Caco-2 (cell line): ENCODE results near the gene CPSF4. TPM values are rescaled to one million over a fixed set of nuclear protein-coding genes. Genes with fewer than 3 reads are reported as not detected.

Source experiments
- BruUV-seq: library from RNA; stranded (reverse); fragments of 400-500 nt; replicated peaks from 2 replicates; lab custom pipeline; 2021; lab: Mats Ljungman, UMichigan
- CTCF ChIA-PET: fragments of 300-600 bp; sonication (Branson Sonifier 250); formaldehyde crosslinking; loops from one replicate; lab custom pipeline; 2022; ENCODE audit warnings: antibody characterized with exemption; lab: Charles Lee
- POLR2A ChIA-PET: fragments of 300-600 bp; sonication (Branson Sonifier 250); formaldehyde crosslinking; loops from one replicate; lab custom pipeline; 2022; ENCODE audit warnings: antibody characterized with exemption; lab: Charles Lee
- DNase-seq, 2 experiments: peaks; one replicate each; pipeline versions ENCODE4 v3.0.0 to v3.0.0-alpha.2; 2020 to 2022
- H3K27me3 ChIP-seq: replicated peaks from 2 replicates; pipeline ENCODE4 v1.6.0; 2011; ENCODE audit warnings: low read length; ENCODE audit not compliant: control insufficient read depth, insufficient read depth
- H3K36me3 ChIP-seq: 2 replicates; pipeline ENCODE4 v1.5.1; 2011; ENCODE audit warnings: low read length; ENCODE audit not compliant: control insufficient read depth, insufficient read depth
- H3K4me1 ChIP-seq: fragments of 250-450 bp; sonication (Bioruptor Pico); 2 replicates; pipeline ENCODE4 v1.5.1; 2020; ENCODE audit warnings: mild to moderate bottlenecking
- H3K4me3 ChIP-seq: 2 replicates; pipeline ENCODE4 v1.5.1; 2011; ENCODE audit warnings: low read depth, mild to moderate bottlenecking, control low read depth, low read length
- H3K9me3 ChIP-seq: fragments of 250-450 bp; sonication (Bioruptor Pico); 2 replicates; pipeline ENCODE4 v1.5.1; 2020; ENCODE audit warnings: mild to moderate bottlenecking, moderate library complexity
- H3K27ac Mint-ChIP-seq: one replicate; pipeline ENCODE4 v1.8.0; 2022; ENCODE audit warnings: mixed read lengths; ENCODE audit not compliant: unreplicated experiment
- H3K27me3 Mint-ChIP-seq: one replicate; pipeline ENCODE4 v1.8.0; 2022; ENCODE audit warnings: mixed read lengths; ENCODE audit not compliant: insufficient read depth, unreplicated experiment
- H3K36me3 Mint-ChIP-seq: one replicate; pipeline ENCODE4 v1.8.0; 2022; ENCODE audit warnings: mild to moderate bottlenecking, mixed read lengths; ENCODE audit not compliant: insufficient read depth, unreplicated experiment
- H3K4me1 Mint-ChIP-seq: one replicate; pipeline ENCODE4 v1.8.0; 2022; ENCODE audit warnings: low read depth, mixed read lengths; ENCODE audit not compliant: unreplicated experiment
- H3K4me3 Mint-ChIP-seq: one replicate; pipeline ENCODE4 v1.8.0; 2022; ENCODE audit warnings: mild to moderate bottlenecking, moderate library complexity, mixed read lengths; ENCODE audit not compliant: unreplicated experiment
- H3K9me3 Mint-ChIP-seq: one replicate; pipeline ENCODE4 v1.8.0; 2022; ENCODE audit warnings: mixed read lengths; ENCODE audit not compliant: unreplicated experiment
- intact Hi-C: fragments of 100-400 bp; cut with micrococcal nuclease; formaldehyde crosslinking; loops from one replicate; pipeline ENCODE4 v1.10.0; 2022; ENCODE audit not compliant: unreplicated experiment
- total RNA-seq: library from RNA; stranded (reverse); gene quantifications from 2 replicates; pipeline ENCODE4 v1.2.3, GENCODE V29; 2022
- TF ChIP-seq, protein P1 (sequence below), 2 experiments: fragments of 200-600 bp in 1 of 2; IDR thresholded peaks; 1 replicate in 1 of 2; 2 replicates in 1 of 2; pipeline versions ENCODE4 v1.5.1 to v1.8.0; 2011 to 2022; ENCODE audit warnings: antibody characterized with exemption in 1 of 2, control low read depth in 1 of 2, inconsistent platforms in 1 of 2, low read depth in 1 of 2, low read length in 1 of 2, mild to moderate bottlenecking in 1 of 2, moderate library complexity in 1 of 2; ENCODE audit not compliant: insufficient read depth in 1 of 2, severe bottlenecking in 1 of 2, unreplicated experiment in 1 of 2

The CPSF4 gene
- total RNA-seq, 1 experiment from 2014 or later, result 158 TPM

DNA sequence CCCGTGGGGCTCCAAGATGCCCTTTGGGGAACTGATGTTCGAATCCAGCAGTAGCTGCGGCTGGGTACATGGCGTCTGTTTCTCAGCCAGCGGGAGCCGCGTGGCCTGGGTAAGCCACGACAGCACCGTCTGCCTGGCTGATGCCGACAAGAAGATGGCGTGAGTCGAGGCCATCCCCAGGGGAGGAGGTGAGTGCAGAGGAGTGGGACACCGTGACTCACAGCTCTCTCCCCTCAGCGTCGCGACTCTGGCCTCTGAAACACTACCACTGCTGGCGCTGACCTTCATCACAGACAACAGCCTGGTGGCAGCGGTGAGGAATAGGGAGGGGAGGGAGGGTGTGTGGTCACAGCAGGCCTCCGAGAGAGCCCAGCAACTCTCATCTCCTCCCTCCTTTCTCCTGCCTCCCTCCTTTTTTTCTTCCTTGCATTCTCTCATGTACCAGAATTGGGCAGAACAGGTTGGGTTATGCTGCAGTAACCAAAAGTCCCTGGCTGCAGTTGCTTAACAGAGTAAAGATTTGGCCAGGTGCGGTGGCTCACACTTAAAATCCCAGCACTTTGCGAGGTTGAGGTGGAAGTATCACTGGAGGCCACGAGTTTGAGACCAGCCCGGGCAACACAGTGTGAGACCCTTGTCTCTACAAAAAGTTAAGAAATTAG lies 47.7 kb upstream of the CPSF4 start:
- ChIA-PET CTCF (interaction anchor here (0.6 kb wide), 1 partner anchor 60 kb away, joined by 9 read pairs; no protein-coding TSS in a partner anchor), POLR2A (no interaction called here)
- Histone ChIP-seq H3K36me3 (peaks cover 6% of the 10 kb centered on the region), H3K4me3 (no peak overlapping the region), H3K27me3 (no peaks in the 10 kb centered on the region), H3K4me1 (no peaks in the 10 kb centered on the region), H3K9me3 (no peaks in the 10 kb centered on the region)
- TF ChIP-seq, protein P1, sequence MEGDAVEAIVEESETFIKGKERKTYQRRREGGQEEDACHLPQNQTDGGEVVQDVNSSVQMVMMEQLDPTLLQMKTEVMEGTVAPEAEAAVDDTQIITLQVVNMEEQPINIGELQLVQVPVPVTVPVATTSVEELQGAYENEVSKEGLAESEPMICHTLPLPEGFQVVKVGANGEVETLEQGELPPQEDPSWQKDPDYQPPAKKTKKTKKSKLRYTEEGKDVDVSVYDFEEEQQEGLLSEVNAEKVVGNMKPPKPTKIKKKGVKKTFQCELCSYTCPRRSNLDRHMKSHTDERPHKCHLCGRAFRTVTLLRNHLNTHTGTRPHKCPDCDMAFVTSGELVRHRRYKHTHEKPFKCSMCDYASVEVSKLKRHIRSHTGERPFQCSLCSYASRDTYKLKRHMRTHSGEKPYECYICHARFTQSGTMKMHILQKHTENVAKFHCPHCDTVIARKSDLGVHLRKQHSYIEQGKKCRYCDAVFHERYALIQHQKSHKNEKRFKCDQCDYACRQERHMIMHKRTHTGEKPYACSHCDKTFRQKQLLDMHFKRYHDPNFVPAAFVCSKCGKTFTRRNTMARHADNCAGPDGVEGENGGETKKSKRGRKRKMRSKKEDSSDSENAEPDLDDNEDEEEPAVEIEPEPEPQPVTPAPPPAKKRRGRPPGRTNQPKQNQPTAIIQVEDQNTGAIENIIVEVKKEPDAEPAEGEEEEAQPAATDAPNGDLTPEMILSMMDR (IDR thresholded peaks at IDR 0.05; ENCODE audit: insufficient read depth in 1 of 2, low read depth in 1 of 2, low read length in 1 of 2, severe bottlenecking in 1 of 2, unreplicated experiment in 1 of 2), result no peak
- Mint-ChIP-seq H3K9me3 (no peaks in the 10 kb centered on the region), H3K27me3 (no peaks in the 10 kb centered on the region), H3K27ac (no peak overlapping the region), H3K36me3 (peaks cover 100% of the 10 kb centered on the region), H3K4me1 (no peaks in the 10 kb centered on the region), H3K4me3 (no peak overlapping the region)
- no TSS peak for BruUV-seq
- intact Hi-C loops, result no loop called here
- DNase-seq, result no peak

GRCh38 chr7:99392046-99392445 lies 46.7 kb upstream of the CPSF4 start:
- Mint-ChIP-seq H3K9me3 (no peaks in the 10 kb centered on the region), H3K4me3 (no peak overlapping the region), H3K27me3 (no peaks in the 10 kb centered on the region), H3K4me1 (no peaks in the 10 kb centered on the region), H3K36me3 (peaks cover 100% of the 10 kb centered on the region), H3K27ac (no peak overlapping the region)
- no peaks in the 10 kb centered on the region for H3K4me1 ChIP-seq
- no peaks in the 10 kb centered on the region for H3K9me3 ChIP-seq
- no peak overlapping the region for H3K4me3 ChIP-seq
- TF ChIP-seq, protein P1 (IDR thresholded peaks at IDR 0.05; ENCODE audit: insufficient read depth in 1 of 2, low read depth in 1 of 2, low read length in 1 of 2, severe bottlenecking in 1 of 2, unreplicated experiment in 1 of 2), result no peak
- no TSS peak for BruUV-seq
- H3K36me3 ChIP-seq, result peaks cover 6% of the 10 kb centered on the region
- intact Hi-C loops, result no loop called here
- ChIA-PET POLR2A (no interaction called here), CTCF (no interaction called here)
- H3K27me3 ChIP-seq, result no peaks in the 10 kb centered on the region
- DNase-seq, result no peak

DNA sequence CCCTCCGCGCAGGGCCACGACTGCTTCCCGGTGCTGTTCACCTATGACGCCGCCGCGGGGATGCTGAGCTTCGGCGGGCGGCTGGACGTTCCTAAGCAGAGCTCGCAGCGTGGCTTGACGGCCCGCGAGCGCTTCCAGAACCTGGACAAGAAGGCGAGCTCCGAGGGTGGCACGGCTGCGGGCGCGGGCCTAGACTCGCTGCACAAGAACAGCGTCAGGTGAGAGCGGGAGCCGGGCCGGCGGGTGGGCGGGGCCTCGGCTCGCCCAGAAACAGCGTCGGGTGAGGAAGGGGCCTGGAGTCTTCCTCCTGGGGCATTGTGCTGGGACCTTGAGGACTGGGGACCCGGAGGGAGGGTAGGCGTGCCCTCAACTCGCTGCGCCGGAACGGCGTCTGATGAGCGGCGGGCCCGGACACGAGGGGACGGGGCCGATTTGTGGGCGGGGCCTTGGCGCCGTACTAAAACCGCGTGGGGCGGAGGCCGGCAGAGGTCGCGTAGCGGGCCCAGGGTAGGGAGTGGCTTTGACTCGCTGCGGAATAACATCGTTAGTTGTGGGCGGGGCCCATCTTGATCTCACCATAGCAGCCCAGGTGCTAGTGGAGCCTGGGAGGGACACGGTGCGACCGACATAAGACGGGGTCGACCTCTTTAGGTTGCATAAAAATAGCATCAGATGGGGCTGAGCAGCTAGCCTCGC lies 45.9 kb upstream of the CPSF4 start:
- peaks cover under 1% of the 10 kb centered on the region for H3K4me1 Mint-ChIP-seq
- H3K27me3 Mint-ChIP-seq, result no peaks in the 10 kb centered on the region
- POLR2A ChIA-PET, result interaction anchor here (0.5 kb wide), 1 partner anchor 10 kb away, joined by 4 read pairs; no protein-coding TSS in a partner anchor
- intact Hi-C loops, result no loop called here
- Histone ChIP-seq H3K4me1 (no peaks in the 10 kb centered on the region), H3K36me3 (peaks cover 7% of the 10 kb centered on the region), H3K9me3 (no peaks in the 10 kb centered on the region), H3K4me3 (no peak overlapping the region), H3K27me3 (no peaks in the 10 kb centered on the region)
- CTCF ChIA-PET, result no interaction called here
- TF ChIP-seq, protein P1 (IDR thresholded peaks at IDR 0.05; ENCODE audit: insufficient read depth in 1 of 2, low read depth in 1 of 2, low read length in 1 of 2, severe bottlenecking in 1 of 2, unreplicated experiment in 1 of 2), result no peak
- H3K4me3 Mint-ChIP-seq, result no peak overlapping the region
- peaks cover 100% of the 10 kb centered on the region for H3K36me3 Mint-ChIP-seq
- no peak overlapping the region for H3K27ac Mint-ChIP-seq
- no peak for DNase-seq
- H3K9me3 Mint-ChIP-seq, result no peaks in the 10 kb centered on the region
- BruUV-seq, result no TSS peak
